Lower lobe of right lung (tissue), 2 donors: ENCODE results near the gene NEBL. TPM values are rescaled to one million over a fixed set of nuclear protein-coding genes. Genes with fewer than 3 reads are reported as not detected.

Experiments used
- ATAC-seq, 2 donors: fragments of 200-7000 bp; cut with Tn5 transposase; one replicate each; pipeline ENCODE4 v1.9.1; 2020 to 2022; ENCODE audit warnings: mild to moderate bottlenecking in 2 of 2, moderate library complexity in 2 of 2
- DNase-seq: peaks from one replicate; pipeline ENCODE4 v3.0.0-alpha.2; 2020
- H3K27ac ChIP-seq: fragments of 200-600 bp; one replicate; pipeline ENCODE4 v1.8.0; 2022
- H3K27me3 ChIP-seq: fragments of 200-600 bp; one replicate; pipeline ENCODE4 v1.8.0; 2022; ENCODE audit warnings: low read depth
- H3K36me3 ChIP-seq: fragments of 200-600 bp; one replicate; pipeline ENCODE4 v1.8.0; 2022; ENCODE audit warnings: mild to moderate bottlenecking
- H3K4me1 ChIP-seq: fragments of 200-600 bp; one replicate; pipeline ENCODE4 v1.8.0; 2022
- H3K4me3 ChIP-seq: fragments of 200-600 bp; one replicate; pipeline ENCODE4 v1.8.0; 2022; ENCODE audit warnings: mild to moderate bottlenecking
- H3K9me3 ChIP-seq: fragments of 200-600 bp; one replicate; pipeline ENCODE4 v1.8.0; 2022
- intact Hi-C: fragments of 100-400 bp; cut with DNase I; formaldehyde crosslinking; loops from one replicate; pipeline ENCODE4 v1.11.0; 2022
- total RNA-seq: library from RNA; stranded (reverse); fragmentation: NEBNext Ultra II Directional; extraction: Animal tissue kit (Norgen Biotek cat#: 25700); gene quantifications from one replicate; pipeline ENCODE4 v1.2.1, GENCODE V29; 2021
- TF ChIP-seq, protein P1 (sequence below): fragments of 200-600 bp; IDR thresholded peaks from one replicate; pipeline ENCODE4 v1.8.0; 2022; ENCODE audit warnings: antibody characterized with exemption, mild to moderate bottlenecking
- donor health status: DM: no; HTN: yes; CAD: no; lungs with severe emphysema.

The NEBL gene
- total RNA-seq, 1 donor from 2014 or later, result 96.4 TPM

DNA sequence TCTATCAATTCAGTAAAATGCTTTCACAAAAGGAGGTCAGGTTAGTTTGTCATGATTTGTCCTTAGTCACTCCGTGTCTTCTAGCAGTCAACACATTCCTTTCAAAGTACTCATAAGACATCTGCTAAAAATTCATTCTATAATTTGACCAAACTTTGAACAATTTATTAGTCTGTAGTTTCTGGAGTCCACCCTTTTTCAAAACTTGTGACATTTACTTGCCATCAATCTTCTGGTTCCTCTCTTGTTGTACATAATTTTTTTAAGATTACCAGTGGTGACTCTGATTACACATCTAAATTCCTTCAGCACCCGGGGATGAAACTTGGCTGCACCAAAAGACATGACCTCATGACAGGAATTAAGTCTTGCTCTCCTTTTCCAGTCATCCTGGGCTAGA is 130.1 kb downstream of the NEBL start:
- no peaks in the 10 kb centered on the region for H3K27me3 ChIP-seq
- TF ChIP-seq, protein P1, sequence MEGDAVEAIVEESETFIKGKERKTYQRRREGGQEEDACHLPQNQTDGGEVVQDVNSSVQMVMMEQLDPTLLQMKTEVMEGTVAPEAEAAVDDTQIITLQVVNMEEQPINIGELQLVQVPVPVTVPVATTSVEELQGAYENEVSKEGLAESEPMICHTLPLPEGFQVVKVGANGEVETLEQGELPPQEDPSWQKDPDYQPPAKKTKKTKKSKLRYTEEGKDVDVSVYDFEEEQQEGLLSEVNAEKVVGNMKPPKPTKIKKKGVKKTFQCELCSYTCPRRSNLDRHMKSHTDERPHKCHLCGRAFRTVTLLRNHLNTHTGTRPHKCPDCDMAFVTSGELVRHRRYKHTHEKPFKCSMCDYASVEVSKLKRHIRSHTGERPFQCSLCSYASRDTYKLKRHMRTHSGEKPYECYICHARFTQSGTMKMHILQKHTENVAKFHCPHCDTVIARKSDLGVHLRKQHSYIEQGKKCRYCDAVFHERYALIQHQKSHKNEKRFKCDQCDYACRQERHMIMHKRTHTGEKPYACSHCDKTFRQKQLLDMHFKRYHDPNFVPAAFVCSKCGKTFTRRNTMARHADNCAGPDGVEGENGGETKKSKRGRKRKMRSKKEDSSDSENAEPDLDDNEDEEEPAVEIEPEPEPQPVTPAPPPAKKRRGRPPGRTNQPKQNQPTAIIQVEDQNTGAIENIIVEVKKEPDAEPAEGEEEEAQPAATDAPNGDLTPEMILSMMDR, result no peak
- no peak overlapping the region for H3K4me3 ChIP-seq
- no peaks in the 10 kb centered on the region for H3K4me1 ChIP-seq
- no peaks in the 10 kb centered on the region for H3K9me3 ChIP-seq
- DNase-seq (no peak), ATAC-seq (no peak)
- intact Hi-C loops, result no loop called here
- no peak overlapping the region for H3K27ac ChIP-seq
- no peaks in the 10 kb centered on the region for H3K36me3 ChIP-seq

DNA sequence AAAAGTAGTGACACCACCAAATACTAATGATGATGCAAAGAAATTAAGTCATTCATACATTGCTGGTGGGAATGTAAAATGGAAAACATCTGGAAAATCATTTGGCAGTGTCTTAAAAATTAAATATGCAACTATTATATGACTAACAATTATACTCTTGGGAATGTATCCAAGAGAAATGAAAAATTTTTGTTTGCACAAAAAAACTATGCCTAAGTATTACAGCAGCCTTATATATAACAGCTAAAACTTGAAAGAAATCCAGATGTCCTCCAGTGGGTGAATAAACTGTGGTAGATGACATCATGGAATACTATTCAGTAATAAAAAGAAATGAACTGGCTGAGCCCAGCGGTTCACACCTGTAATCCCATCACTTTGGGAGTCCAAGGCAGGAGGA is 132.0 kb downstream of the NEBL start:
- Histone ChIP-seq H3K27ac (no peak overlapping the region), H3K27me3 (no peaks in the 10 kb centered on the region), H3K4me3 (no peak overlapping the region), H3K4me1 (no peaks in the 10 kb centered on the region), H3K36me3 (no peaks in the 10 kb centered on the region), H3K9me3 (no peaks in the 10 kb centered on the region)
- intact Hi-C loops, result no loop called here
- ATAC-seq (no peak), DNase-seq (no peak)
- TF ChIP-seq, protein P1, result no peak

DNA sequence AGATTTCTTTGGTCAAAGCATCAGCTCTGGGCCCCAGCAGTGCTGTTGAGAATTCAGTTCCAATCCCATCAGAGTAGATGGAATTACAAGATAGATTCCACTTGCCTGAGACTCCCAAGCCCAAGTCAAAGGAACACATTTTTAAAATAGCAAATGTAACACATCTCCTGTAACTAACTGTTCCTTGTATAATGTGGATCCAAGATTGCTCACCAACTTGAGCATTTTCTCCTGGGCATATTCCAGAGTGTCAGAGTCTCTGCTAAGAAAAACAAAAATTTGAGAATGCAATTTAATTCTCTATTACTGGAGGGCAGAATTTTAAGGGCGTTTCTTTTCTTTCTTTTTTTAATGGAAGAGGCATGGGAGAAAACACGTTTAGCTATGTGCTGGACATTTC is 136.7 kb downstream of the NEBL start:
- ATAC-seq (no peak), DNase-seq (no peak)
- Histone ChIP-seq H3K4me1 (no peaks in the 10 kb centered on the region), H3K36me3 (no peaks in the 10 kb centered on the region), H3K27me3 (no peaks in the 10 kb centered on the region), H3K27ac (no peak overlapping the region), H3K9me3 (no peaks in the 10 kb centered on the region), H3K4me3 (no peak overlapping the region)
- intact Hi-C loops, result no loop called here
- TF ChIP-seq, protein P1, result no peak

DNA sequence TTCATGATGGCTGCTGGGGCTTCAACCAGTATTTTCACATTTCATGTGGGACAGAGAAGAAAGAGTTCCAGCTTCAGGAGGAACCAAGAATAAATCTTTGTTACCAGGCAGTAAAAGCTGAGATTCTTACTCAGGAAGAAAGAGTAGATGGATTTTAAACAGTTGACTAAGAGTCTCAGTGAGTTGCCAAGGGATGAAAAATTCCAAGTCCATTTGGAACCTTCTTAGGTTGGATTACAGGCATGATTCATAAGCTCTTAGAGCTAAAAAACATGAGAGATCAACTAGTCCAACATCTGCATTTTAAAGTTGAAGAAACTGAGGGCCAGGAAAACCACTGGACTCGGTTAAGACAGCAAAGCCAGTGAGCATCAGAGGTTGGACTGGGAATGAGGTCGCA is 148.6 kb downstream of the NEBL start:
- ATAC-seq (no peak), DNase-seq (no peak)
- no peak overlapping the region for H3K27ac ChIP-seq
- intact Hi-C loops, result no loop called here
- peaks cover 11% of the 10 kb centered on the region for H3K9me3 ChIP-seq
- H3K4me3 ChIP-seq, result no peak overlapping the region
- no peaks in the 10 kb centered on the region for H3K4me1 ChIP-seq
- H3K36me3 ChIP-seq, result no peaks in the 10 kb centered on the region
- TF ChIP-seq, protein P1, result no peak
- no peaks in the 10 kb centered on the region for H3K27me3 ChIP-seq

DNA sequence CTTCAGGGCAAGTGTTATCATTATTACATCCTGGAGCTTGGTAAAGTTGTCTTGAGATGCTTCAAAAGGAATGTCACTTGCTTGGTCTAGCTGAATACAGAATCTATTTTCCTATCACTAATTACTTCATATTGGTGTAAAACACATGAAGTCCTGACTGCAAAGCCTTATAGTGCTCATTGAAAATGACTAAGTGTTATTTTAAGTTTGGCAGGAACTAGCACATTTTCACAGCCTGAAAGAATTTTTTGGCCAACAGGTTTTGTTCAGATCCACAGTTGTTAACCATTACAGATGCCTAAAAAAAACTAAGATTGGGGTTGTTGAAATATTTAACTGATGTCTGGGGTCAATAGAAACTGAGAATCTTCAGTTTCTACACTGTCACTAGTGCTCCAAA is 149.3 kb downstream of the NEBL start:
- H3K27me3 ChIP-seq, result no peaks in the 10 kb centered on the region
- DNase-seq, result no peak
- intact Hi-C loops, result no loop called here
- no peak for ATAC-seq
- H3K4me1 ChIP-seq, result no peaks in the 10 kb centered on the region
- H3K9me3 ChIP-seq, result peaks cover 11% of the 10 kb centered on the region
- TF ChIP-seq, protein P1, result no peak
- no peaks in the 10 kb centered on the region for H3K36me3 ChIP-seq
- H3K27ac ChIP-seq, result no peak overlapping the region
- no peak overlapping the region for H3K4me3 ChIP-seq

DNA sequence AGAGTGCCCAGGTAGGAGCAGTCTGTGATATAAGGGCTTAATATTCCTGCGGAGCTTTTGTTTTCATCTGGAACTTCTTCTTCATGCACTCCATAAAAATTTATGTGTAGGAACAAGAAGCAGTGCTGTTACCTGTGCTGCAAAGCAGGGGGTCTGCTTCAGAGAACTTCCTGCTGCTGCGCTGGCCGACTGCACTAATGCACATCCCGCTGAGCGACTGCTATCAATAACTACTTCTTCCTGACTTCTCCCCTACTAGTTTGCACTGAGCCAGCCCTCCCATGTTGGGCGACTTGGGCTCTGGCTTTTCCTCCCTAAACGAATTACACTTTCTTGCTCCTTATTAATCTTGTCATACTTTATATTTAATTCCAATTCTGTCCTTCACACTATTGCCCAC is 150.3 kb downstream of the NEBL start:
- TF ChIP-seq, protein P1, result no peak
- H3K4me3 ChIP-seq, result no peak overlapping the region
- H3K9me3 ChIP-seq, result peaks cover 11% of the 10 kb centered on the region
- no peaks in the 10 kb centered on the region for H3K4me1 ChIP-seq
- no peaks in the 10 kb centered on the region for H3K36me3 ChIP-seq
- no peak overlapping the region for H3K27ac ChIP-seq
- no peak for ATAC-seq
- H3K27me3 ChIP-seq, result no peaks in the 10 kb centered on the region
- DNase-seq, result no peak
- intact Hi-C loops, result no loop called here
